ENCODE measurements around the gene RADIL.
A peak's percentile ranks its signal among the peaks of the same experiment; 100 is the strongest.

Gene RADIL

GRCh38 chr7:4792537-4793126 is 90.9 kb downstream of the RADIL start:
- DNase-seq (ENCODE audit: low spot score): no peak

GRCh38 chr7:4791738-4792536 is 91.6 kb downstream of the RADIL start:
- peak; percentile 25 for DNase-seq (ENCODE audit: low spot score)

GRCh38 chr7:4791101-4791737 is 92.3 kb downstream of the RADIL start:
- DNase-seq (ENCODE audit: low spot score): no peak

- DNase-seq (ENCODE audit: low spot score): no peak
These were observed 93.0 kb downstream of the RADIL start for GRCh38 chr7:4790516-4790991.

- DNase-seq (ENCODE audit: low spot score): no peak
These were observed 93.4 kb downstream of the RADIL start for GRCh38 chr7:4790078-4790465.

GRCh38 chr7:4789194-4790077 is 94.1 kb downstream of the RADIL start:
- DNase-seq (ENCODE audit: low spot score): no peak

GRCh38 chr7:4788627-4789189 is 94.8 kb downstream of the RADIL start:
- no peak for DNase-seq (ENCODE audit: low spot score)

GRCh38 chr7:4787947-4788626 is 95.4 kb downstream of the RADIL start:
- no peak for DNase-seq (ENCODE audit: low spot score)

- no peak for DNase-seq (ENCODE audit: low spot score)
These were observed 96.0 kb downstream of the RADIL start for GRCh38 chr7:4787541-4787940.

GRCh38 chr7:4786015-4786414 is 97.5 kb downstream of the RADIL start:
- DNase-seq (ENCODE audit: low spot score): no peak

GRCh38 chr7:4785371-4785770 is 98.1 kb downstream of the RADIL start:
- DNase-seq (ENCODE audit: low spot score): no peak

- no peak for DNase-seq (ENCODE audit: low spot score)
These were observed 98.7 kb downstream of the RADIL start for GRCh38 chr7:4784799-4785198.

- DNase-seq (ENCODE audit: low spot score): no peak
These were observed 99.7 kb downstream of the RADIL start for GRCh38 chr7:4783762-4784351.

- no peak for DNase-seq (ENCODE audit: low spot score)
These were observed 100.2 kb downstream of the RADIL start for GRCh38 chr7:4783292-4783652.

GRCh38 chr7:4782333-4783291 is 100.9 kb downstream of the RADIL start:
- DNase-seq (ENCODE audit: low spot score): no peak

- DNase-seq (ENCODE audit: low spot score): no peak
These were observed 102.0 kb downstream of the RADIL start for GRCh38 chr7:4781366-4782069.

- DNase-seq (ENCODE audit: low spot score): no peak
These were observed 104.4 kb downstream of the RADIL start for GRCh38 chr7:4779118-4779517.

- peak; percentile 63 for DNase-seq (ENCODE audit: low spot score)
These were observed 107.5 kb downstream of the RADIL start for GRCh38 chr7:4775848-4776623.
